ENCODE measurements around the gene SLC4A1AP. TPM values are rescaled to one million over a fixed set of nuclear protein-coding genes. Genes with fewer than 3 reads are reported as not detected.

The SLC4A1AP gene
- total RNA-seq, 1 experiment from 2014 or later: 20.8 TPM

GRCh38 chr2:27636766-27637165 is 26.9 kb upstream of the SLC4A1AP start:
- no peak overlapping the region for H3K4me3 Mint-ChIP-seq
- Histone ChIP-seq H2BK15ac (ENCODE audit: low read depth, low read length) (no peak overlapping the region), H2BK5ac (ENCODE audit: insufficient read length, low read length) (no peak overlapping the region), H4K5ac (ENCODE audit: insufficient read length, low read depth, low read length) (no peak overlapping the region), H3K18ac (ENCODE audit: insufficient read length, low read depth, low read length) (no peak overlapping the region), H3K14ac (ENCODE audit: insufficient read depth, low read length) (no peak overlapping the region), H2BK12ac (ENCODE audit: insufficient read length, low read depth, low read length) (no peak overlapping the region), H3T11ph (ENCODE audit: low read length) (no peak overlapping the region), H3K4me1 (ENCODE audit: insufficient read depth, low read length) (no peaks in the 10 kb centered on the region), H3K9ac (ENCODE audit: extremely low read depth, insufficient read length, low read length) (no peak overlapping the region), H3K4ac (ENCODE audit: low read depth, low read length) (no peak overlapping the region), H3K9me3 (ENCODE audit: control insufficient read depth, low read depth, low read length) (no peaks in the 10 kb centered on the region), H3K56ac (ENCODE audit: insufficient read length, low read depth, low read length) (no peak overlapping the region), H3K4me2 (ENCODE audit: insufficient read depth, insufficient read length, low read length) (no peak overlapping the region), H3K79me2 (ENCODE audit: insufficient read depth, low read length) (no peaks in the 10 kb centered on the region), H2BK20ac (ENCODE audit: low read depth, low read length, poor library complexity, severe bottlenecking) (no peak overlapping the region), H2AFZ (ENCODE audit: low read length) (no peak overlapping the region), H4K91ac (ENCODE audit: insufficient read length, low read depth, low read length) (no peak overlapping the region), H3K79me1 (ENCODE audit: insufficient read depth, low read depth, low read length, poor library complexity, severe bottlenecking) (no peaks in the 10 kb centered on the region), H3K23ac (ENCODE audit: insufficient read length, low read depth, low read length) (no peak overlapping the region), H2AK5ac (ENCODE audit: insufficient read length, low read length) (no peak overlapping the region), H3K23me2 (ENCODE audit: insufficient read length, low read depth, low read length, poor library complexity, severe bottlenecking) (no peaks in the 10 kb centered on the region), H3K27me3 (ENCODE audit: insufficient read depth, low read length) (no peaks in the 10 kb centered on the region), H2BK120ac (ENCODE audit: low read depth, low read length, poor library complexity, severe bottlenecking) (no peak overlapping the region), H4K20me1 (ENCODE audit: control insufficient read depth, insufficient read depth, insufficient read length) (no peaks in the 10 kb centered on the region), H3K27ac (ENCODE audit: insufficient read length, low read depth, low read length) (no peak overlapping the region), H4K8ac (replicated peaks; ENCODE audit: insufficient read length, low read depth, low read length) (no peak overlapping the region)
- H3K4me1 Mint-ChIP-seq: no peaks in the 10 kb centered on the region
- H3K27me3 Mint-ChIP-seq (ENCODE audit: low read depth): no peaks in the 10 kb centered on the region
- TF ChIP-seq CTCF (conservative IDR thresholded peaks at IDR 0.05): no peak
- DNase-seq: no peak
- no peak overlapping the region for H3K27ac Mint-ChIP-seq
- peaks cover 27 to 75% (median 63%) of the 10 kb centered on the region in 3 experiments for H3K36me3 Mint-ChIP-seq (ENCODE audit: insufficient read depth in 1 of 3, low read depth in 3 of 3)
- no peaks in the 10 kb centered on the region for H3K9me3 Mint-ChIP-seq
- whole genome bisulfite sequencing (ENCODE audit: extremely low coverage, insufficient read length, low lambda C conversion rate): no CpG with 5 or more reads among the region's 5 CpGs

All from H9 (cell line).